Effector memory CD4-positive, alpha-beta T cell (primary cell): ENCODE data around the gene MST1R.
"Not testable (repeated sequence)": the region's sequence is repeated elsewhere in the genome, so short reads cannot be mapped to it uniquely, and the experiment has no call there.

Source experiments
- DNase-seq, 3 donors: peaks; one replicate each; pipeline ENCODE4 v3.0.0-alpha.2; 2020
- H3K27ac ChIP-seq: 2 replicates; pipeline ENCODE4 v1.7.0; 2013; ENCODE audit warnings: mild to moderate bottlenecking, low read length, moderate library complexity; ENCODE audit not compliant: insufficient read depth, poor library complexity, severe bottlenecking
- H3K27me3 ChIP-seq: replicated peaks from 2 replicates; pipeline ENCODE4 v1.7.0; 2013; ENCODE audit warnings: mild to moderate bottlenecking, low read length; ENCODE audit not compliant: insufficient read depth, control insufficient read depth, poor library complexity, severe bottlenecking
- H3K36me3 ChIP-seq: 2 replicates; pipeline ENCODE4 v1.7.0; 2013; ENCODE audit warnings: mild to moderate bottlenecking, low read length, moderate library complexity; ENCODE audit not compliant: control insufficient read depth, insufficient read depth
- H3K4me1 ChIP-seq: 2 replicates; pipeline ENCODE4 v1.7.0; 2013; ENCODE audit warnings: low read length, mild to moderate bottlenecking; ENCODE audit not compliant: control insufficient read depth, insufficient read depth, poor library complexity, severe bottlenecking
- H3K4me3 ChIP-seq: 2 replicates; pipeline ENCODE4 v1.7.0; 2013; ENCODE audit warnings: low read length, low read depth, mild to moderate bottlenecking; ENCODE audit not compliant: insufficient read depth, poor library complexity, severe bottlenecking
- H3K9me3 ChIP-seq: 2 replicates; pipeline ENCODE4 v1.7.0; 2013; ENCODE audit warnings: mild to moderate bottlenecking, low read length, moderate library complexity; ENCODE audit not compliant: control insufficient read depth

The MST1R gene

GRCh38 chr3:49929291-49930167 is 25.9 kb upstream of the MST1R start, which contains the start of gene MON1A:
TSS of gene MON1A (minus strand) at chr3:49929811. CDS start at chr3:49913346, 16,465 bp downstream.
- DNase-seq: peak; percentile 69 to 84 (median 78)
- Histone ChIP-seq H3K9me3 (no peaks in the 10 kb centered on the region), H3K4me3 (peak within 1 kb of the TSS; percentile 84), H3K27me3 (no peaks in the 10 kb centered on the region), H3K36me3 (no peaks in the 10 kb centered on the region), H3K27ac (peak within 1 kb of the TSS; percentile 82), H3K4me1 (peaks cover 9% of the 10 kb centered on the region)

DNA sequence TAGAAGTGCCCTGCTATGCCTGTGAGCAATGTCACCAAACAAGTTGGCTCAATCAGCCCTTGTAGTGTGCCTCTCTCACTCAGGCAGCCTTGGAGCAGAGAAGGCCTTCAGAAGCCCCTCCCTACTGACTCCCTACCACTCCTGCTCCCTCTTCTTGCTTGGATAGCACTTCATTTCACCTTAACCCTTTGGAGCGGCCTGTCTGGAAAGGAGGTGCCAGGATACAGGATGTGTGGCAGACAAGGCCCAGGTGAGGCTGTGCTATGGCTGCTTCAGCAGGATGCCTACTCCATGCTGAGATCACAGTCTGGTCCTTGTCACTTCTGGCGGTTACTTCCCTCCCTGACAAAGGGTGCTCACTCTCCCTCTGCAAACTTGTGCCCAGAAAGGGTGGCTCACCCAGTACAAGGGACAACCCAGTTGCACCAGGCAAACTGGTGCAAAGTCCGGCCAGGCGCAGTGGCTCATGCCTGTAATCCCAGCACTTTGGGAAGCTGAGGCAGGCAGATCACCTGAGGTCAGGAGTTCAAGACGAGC is 24.9 kb upstream of the MST1R start:
- no peak overlapping the region for H3K4me3 ChIP-seq

GRCh38 chr3:49927798-49928197 is 24.1 kb upstream of the MST1R start:
- H3K4me1 ChIP-seq: peaks cover 9% of the 10 kb centered on the region
- DNase-seq: no peak
- H3K27me3 ChIP-seq: no peaks in the 10 kb centered on the region
- H3K27ac ChIP-seq: no peak overlapping the region
- H3K4me3 ChIP-seq: no peak overlapping the region
- no peaks in the 10 kb centered on the region for H3K36me3 ChIP-seq
- H3K9me3 ChIP-seq: no peaks in the 10 kb centered on the region

More for the DNA sequence above, 24.9 kb upstream of the MST1R start:
- H3K36me3 ChIP-seq: no peaks in the 10 kb centered on the region
- H3K27me3 ChIP-seq: no peaks in the 10 kb centered on the region
- peaks cover 9% of the 10 kb centered on the region for H3K4me1 ChIP-seq
- no peak overlapping the region for H3K27ac ChIP-seq
- DNase-seq: no peak
- no peaks in the 10 kb centered on the region for H3K9me3 ChIP-seq

DNA sequence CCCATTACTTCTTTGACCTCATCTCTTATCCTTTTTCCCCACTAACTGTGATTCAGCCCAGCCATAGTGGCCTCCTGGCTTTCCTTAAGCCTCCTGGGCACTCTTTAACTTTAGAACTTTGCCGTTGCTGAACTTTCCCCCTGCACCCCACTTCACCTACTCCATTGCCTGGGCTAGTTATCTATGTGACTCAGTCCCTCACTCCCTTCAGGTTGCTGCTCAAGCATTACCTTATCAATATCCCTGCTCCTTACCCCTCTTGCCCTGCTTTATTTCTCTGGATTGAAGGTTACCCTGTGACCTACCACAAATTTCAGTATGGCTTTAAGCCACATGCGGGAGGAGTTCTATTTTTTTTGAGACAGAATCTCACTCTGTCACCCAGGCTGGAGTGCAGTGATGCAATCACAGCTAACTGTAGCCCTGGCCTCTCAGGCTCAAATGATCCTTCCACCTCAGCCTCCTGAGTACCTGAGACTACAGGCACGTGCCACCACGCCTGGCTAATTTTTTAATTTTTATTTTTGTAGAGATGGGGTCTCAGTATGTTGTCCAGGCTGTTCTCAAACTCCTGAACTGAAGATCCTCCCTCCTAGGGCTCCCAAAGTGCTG is 22.6 kb upstream of the MST1R start:
- peaks cover 9% of the 10 kb centered on the region for H3K4me1 ChIP-seq
- no peaks in the 10 kb centered on the region for H3K27me3 ChIP-seq
- DNase-seq: no peak
- H3K36me3 ChIP-seq: no peaks in the 10 kb centered on the region
- no peak overlapping the region for H3K27ac ChIP-seq
- no peaks in the 10 kb centered on the region for H3K9me3 ChIP-seq
- no peak overlapping the region for H3K4me3 ChIP-seq

DNA sequence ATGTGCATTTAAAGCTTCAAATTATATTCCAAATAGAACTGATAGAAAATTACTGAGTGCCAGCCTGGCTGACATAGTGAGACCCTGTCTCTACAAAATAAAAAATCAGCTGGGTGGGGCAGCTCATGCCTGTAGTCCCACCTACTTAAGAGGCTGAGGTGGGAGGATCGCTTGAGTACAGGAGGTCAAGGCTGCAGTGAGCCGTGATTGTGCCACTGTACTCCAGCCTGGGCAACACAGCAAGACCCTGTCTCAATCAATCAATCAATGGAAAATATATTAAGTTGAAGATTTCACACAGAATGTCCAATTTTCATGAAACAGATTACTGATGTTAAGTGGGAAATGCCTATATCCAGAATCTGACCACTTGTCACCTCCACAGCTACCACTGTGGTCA is 21.8 kb upstream of the MST1R start:
- Histone ChIP-seq H3K36me3 (no peaks in the 10 kb centered on the region), H3K4me1 (peaks cover 9% of the 10 kb centered on the region), H3K27me3 (no peaks in the 10 kb centered on the region), H3K4me3 (no peak overlapping the region), H3K27ac (no peak overlapping the region), H3K9me3 (no peaks in the 10 kb centered on the region)
- no peak for DNase-seq

- no peaks in the 10 kb centered on the region for H3K9me3 ChIP-seq
- no peak overlapping the region for H3K4me3 ChIP-seq
- no peaks in the 10 kb centered on the region for H3K36me3 ChIP-seq
- DNase-seq: no peak
- H3K4me1 ChIP-seq: peaks cover 9% of the 10 kb centered on the region
- no peak overlapping the region for H3K27ac ChIP-seq
- H3K27me3 ChIP-seq: no peaks in the 10 kb centered on the region
Observed at GRCh38 chr3:49924683-49925082, 21.0 kb upstream of the MST1R start.

DNA sequence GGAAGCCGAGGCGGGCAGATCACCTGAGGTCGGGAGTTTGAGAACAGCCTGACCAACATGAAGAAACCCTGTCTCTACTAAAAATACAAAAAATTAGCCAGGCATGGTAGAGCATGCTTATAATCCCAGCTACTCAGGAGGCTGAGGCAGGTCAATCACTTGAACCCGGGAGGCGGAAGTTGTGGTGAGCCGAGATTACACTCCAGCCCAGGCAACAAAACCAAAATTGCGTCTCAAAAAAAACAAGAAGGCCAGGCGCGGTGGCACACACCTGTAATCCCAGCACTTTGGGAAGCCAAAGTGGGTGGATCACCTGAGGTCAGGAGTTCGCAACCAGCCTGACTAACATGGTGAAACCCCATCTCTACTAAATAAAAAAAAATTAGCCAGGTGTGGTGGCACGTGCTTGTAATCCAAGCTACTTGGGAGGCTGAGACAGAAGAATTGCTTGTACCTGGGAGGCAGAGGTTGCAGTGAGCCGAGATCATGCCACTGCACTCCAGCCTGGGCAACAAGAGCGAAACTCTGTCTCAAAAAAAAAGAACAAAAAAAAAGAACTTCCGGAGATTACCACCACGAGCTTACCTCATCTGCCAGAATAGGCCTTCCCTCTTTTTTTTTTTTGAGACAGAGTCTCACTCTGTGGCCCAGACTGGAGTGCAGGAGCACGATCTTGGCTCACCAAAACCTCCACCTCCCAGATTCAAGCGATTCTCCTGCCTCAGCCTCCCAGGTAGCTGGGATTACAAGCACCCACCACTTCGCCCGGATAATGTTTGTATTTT is 14.3 kb upstream of the MST1R start:
- not testable (repeated sequence) for DNase-seq, H3K4me1 ChIP-seq, H3K27me3 ChIP-seq, H3K4me3 ChIP-seq, H3K27ac ChIP-seq, H3K9me3 ChIP-seq, H3K36me3 ChIP-seq

DNA sequence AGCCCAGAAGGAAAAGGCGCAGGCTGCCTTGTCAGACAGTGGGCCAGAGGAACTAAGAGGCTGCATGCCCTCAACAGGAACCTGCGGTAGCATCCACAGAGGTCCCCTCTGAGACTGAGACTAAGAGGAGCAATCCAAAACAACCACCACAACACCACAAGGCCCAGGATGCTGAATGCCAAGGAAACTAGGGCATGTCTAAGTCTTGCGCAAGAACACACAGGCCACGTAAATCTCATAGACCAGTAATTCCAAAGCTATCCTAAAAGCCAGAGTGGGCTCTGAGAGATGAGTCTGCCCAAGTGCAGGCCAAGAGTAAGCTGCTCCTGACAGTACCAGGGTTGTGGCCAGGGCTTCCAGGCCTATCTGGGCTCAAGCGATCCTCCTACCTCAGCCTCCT is 13.0 kb upstream of the MST1R start:
- Histone ChIP-seq H3K4me3 (no peak overlapping the region), H3K27ac (no peak overlapping the region), H3K9me3 (no peaks in the 10 kb centered on the region), H3K36me3 (peaks cover 11% of the 10 kb centered on the region), H3K27me3 (no peaks in the 10 kb centered on the region), H3K4me1 (no peaks in the 10 kb centered on the region)
- no peak for DNase-seq

DNA sequence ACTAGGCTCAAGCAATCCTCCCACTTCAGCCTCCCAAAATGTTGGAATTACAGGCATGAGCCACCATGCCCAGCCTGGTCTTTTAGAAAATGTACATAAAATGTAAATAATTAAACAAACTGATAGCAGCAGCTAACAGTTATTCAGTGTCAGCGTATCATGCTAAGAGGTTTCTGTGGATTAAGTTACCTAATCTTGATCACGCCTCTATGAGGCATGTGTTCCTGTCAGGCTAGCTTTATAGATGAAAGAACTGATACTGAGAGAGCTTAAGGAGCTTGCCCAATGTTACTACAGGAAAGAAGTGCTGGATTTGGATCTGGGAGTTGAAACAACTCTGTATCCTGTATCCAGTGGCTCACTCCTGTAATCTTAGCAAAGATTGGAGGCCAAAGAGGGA is 11.2 kb upstream of the MST1R start:
- peaks cover 29% of the 10 kb centered on the region for H3K36me3 ChIP-seq
- H3K9me3 ChIP-seq: no peaks in the 10 kb centered on the region
- H3K4me1 ChIP-seq: no peaks in the 10 kb centered on the region
- H3K4me3 ChIP-seq: no peak overlapping the region
- DNase-seq: no peak
- no peaks in the 10 kb centered on the region for H3K27me3 ChIP-seq
- no peak overlapping the region for H3K27ac ChIP-seq
